ENCODE data around the gene IFNGR1.
"Not testable (repeated sequence)": the region's sequence is repeated elsewhere in the genome, so short reads cannot be mapped to it uniquely, and the experiment has no call there.

Gene IFNGR1

DNA sequence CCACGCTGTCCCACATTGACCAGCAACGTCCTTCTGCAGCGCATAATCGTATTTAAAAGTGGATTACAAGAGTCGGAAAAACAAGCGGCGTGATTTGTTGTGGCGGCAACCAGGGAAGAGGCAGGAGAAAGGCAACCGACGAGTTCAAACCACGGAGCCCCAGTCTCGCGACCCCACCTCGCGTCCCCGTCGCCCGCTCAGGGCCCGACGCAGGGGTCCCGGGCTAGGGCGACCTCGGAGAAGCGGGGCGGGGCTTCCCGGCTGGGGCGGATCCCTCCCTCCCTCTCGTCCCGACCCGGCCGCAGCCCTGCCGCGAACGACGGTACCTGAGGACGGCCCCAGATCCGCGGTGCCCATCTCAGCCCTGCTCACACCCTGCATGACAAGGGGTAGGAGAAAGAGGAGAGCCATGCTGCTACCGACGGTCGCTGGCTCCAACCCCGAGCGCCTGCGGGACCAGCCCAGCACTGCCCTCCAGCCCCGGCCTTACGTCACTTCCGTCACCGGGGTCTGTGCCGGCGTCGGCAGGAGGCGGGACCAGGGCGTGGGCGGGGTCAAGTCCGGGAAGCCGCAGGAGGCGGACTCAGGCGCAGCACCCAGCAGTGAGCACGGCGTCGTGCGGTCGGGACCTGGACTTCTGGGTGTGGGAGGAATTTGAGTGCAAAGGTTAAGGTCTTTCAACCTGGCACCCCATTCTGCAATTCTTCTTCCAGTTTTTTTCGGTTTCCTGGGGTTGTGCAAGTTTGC, at the start of gene IFNGR1:
IFNGR1 (minus strand) TSS at position 469 of the 747 bp plus-strand sequence; CDS start at position 411, 58 bp downstream.
- DNase-seq (ENCODE audit: low spot score) (peak; percentile 70), FAIRE-seq (peak; percentile 57)

DNA sequence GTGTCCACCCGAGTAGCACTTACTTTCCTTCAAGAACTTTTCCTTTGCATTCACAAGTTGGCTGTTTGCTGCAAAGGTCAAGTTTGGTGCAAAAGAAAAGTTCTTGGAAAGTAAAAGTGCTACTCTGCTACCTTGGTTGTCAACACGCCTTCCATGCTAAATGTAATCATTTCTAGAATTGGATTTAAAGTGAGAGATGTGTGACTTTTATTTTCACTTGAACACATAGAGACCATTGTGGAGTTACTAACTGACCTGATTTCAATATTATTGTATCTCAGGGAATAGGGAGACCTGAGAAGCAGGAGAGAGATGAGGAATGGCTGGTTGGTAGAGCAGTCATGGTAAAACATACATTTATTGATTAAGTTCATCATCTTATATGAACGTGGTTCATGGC, 49.7 kb upstream of the IFNGR1 start:
- FAIRE-seq (no peak), DNase-seq (ENCODE audit: low spot score) (no peak)

DNA sequence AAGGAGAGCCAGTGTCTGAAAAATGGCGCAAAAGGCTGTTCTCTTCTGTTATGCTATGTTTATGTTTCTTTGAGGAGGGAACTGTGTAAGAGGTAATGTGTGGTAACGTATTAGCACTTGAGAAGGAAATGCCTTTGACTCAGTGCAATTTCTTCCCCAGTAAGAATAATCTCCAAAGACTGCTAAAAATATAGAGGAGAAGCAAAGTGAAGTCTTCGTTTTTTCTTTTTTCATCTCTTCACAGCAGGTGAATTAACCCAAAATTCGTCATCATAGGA, 47.1 kb upstream of the IFNGR1 start:
- no peak for FAIRE-seq
- DNase-seq (ENCODE audit: low spot score), result no peak

DNA sequence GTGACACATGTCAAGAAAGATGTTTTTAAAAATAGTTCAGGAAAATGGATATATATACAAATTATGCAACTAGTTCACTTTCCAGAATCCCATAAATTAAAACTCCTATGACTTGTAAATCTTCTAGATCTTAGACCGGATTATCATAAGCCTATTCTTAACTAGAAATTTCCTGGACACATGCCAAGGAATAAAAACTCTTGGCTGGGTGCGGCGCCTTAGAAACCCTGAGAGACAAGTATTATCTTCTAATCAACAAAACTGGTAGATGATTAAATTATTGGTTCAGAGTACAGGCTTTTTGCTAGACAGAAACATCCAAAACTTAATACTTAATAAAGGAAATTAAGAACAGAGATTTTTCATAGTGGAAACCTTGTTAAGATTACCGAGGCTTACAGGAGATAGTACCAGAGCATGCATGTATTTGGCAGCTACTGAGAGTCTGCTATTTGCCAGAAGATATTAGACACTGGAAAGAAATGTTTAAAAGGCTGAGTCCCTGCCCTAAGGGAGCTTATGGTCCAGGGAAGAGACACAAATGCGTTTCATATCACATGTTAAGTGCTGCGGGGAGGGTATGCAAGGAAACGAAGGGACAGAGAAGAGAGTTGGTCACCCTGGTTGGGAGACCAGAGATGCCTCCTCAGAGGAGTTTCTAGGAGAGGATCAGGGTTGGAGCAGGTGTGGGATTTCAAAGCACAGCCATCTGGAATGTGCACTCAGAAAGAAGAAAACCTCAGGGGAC, 46.5 kb upstream of the IFNGR1 start:
- FAIRE-seq (no peak), DNase-seq (ENCODE audit: low spot score) (no peak)

DNA sequence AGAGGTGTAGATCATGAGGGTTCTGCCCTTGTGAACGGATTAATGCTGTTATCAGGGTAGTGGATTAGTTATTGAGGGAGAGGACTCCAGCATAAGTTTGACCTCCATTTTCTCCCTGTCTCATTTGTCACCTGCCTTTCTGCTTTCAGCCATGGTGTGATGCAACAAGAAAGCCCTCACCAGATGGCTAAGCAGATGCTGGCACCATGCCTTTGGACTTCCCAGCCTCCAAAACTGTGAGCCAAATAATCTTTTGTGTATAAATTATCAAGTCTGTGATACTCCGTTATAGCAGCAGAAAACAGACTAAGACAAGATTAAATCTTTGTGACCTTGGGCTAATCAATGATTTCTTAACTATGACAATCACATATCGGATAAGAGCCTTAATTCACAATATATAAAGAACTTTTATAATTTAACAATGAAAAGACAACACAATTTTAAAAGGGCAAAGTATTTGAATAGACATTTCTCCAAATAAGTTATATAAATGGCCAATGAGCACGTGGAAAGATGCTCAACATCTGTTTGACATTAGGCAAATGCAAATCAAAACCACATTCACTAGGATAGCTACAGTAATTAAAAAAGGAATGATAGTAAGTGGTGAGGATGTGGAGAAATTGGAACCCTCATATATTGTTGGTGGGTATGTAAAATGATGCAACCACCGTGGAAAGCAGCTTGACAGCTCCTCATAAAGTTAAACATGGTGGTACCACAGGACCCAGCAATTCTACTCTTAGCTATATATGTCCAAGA, 45.3 kb upstream of the IFNGR1 start:
- FAIRE-seq (no peak), DNase-seq (ENCODE audit: low spot score) (no peak)

DNA sequence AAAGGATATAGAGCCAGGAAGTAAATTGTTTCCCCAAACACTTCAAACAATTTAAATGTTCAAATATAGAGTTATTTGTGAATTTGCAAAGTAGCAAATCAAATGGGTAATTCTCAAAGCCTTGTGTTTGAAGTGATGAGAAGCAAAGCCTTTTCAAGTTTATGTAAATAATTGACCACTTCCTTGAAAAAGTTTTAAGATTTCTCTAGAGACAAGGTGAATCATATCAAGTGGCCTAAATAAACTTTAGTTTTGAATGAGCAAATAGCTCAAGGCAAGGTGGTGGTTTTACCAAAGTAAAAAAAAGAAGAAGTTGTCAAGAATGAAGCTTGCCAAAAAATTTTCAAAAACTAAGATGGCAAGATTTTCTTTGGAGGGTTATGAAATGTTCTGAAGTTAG, 42.6 kb upstream of the IFNGR1 start:
- DNase-seq (ENCODE audit: low spot score) (no peak), FAIRE-seq (peak; percentile 46)

DNA sequence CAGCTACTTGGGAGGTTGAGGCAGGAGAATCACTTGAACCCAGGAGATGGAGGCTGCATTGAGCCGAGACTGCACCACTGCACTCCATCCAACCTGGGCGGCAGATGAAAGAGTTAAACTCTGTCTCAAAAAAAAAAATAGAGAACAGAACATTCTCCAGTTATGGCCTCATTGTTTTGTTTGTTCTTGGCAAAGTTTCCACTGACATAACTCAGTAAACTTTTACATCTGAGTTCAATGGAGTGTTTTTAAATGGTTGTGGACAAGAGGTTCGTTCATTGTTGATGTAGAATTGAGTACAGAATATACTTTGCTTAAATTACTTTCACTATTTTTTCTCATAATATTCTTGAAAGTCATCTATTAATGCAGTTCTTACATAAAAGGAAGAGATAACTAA, 42.2 kb upstream of the IFNGR1 start:
- DNase-seq (ENCODE audit: low spot score) (no peak), FAIRE-seq (no peak)

DNA sequence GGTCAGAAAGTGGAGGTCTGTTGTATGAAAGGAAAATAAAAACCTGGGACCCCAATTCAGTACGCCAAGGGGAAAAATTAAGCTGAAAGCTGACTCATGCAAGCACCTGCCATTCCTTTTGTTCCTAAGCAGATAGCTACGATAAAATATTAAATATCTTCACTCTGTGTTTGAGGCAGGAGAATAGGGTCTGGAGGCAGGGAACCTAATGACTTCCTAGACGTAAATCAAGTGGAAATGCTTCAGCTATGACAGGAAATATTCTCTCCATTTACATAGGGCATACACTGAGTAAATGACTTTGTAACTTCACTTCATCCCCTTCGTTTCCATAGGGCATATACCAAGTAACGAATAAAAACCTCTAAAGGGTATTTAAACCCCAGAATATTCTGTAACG, 41.0 kb upstream of the IFNGR1 start:
- DNase-seq (ENCODE audit: low spot score), result no peak
- FAIRE-seq, result no peak

DNA sequence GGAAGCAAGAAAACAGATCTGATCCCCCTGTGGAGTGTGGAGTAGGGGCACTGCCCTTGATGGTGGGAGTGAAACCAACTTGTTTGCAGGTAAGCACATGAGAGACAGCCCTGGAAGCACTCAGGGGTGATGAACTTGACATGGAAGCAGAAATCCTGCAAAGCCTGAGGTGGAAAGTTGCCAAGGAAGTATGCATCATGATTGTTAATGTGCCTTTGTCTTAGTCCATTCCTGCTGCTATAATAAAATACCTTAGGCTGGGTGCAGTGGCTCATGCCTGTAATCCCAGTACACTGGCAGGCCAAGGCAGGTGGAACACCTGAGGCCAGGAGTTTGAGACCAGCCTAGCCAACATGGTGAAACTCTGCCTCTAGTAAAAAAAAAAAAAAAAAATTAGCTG, 40.2 kb upstream of the IFNGR1 start:
- FAIRE-seq, result no peak

DNA sequence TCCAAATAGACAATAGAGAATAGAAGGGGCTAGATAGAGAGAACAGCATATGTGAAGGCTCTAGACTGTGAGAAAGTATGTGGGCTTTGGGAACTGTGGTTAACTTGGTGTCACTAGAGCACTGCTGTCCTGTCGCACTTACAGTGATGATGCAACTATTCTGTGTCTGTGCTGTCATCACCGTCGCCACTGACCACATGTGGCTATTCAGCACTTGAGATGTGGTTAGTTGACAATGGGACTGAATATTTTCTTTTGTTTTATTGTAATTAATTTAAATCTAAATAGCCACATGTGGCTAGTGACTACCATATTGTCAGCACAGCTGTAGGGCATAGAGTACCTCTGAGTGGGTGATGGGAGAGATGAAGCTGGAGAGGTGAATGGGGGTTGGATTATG, 39.0 kb upstream of the IFNGR1 start:
- FAIRE-seq, result no peak
- no peak for DNase-seq (ENCODE audit: low spot score)

More for the DNA sequence above, 40.2 kb upstream of the IFNGR1 start:
- no peak for DNase-seq (ENCODE audit: low spot score)

DNA sequence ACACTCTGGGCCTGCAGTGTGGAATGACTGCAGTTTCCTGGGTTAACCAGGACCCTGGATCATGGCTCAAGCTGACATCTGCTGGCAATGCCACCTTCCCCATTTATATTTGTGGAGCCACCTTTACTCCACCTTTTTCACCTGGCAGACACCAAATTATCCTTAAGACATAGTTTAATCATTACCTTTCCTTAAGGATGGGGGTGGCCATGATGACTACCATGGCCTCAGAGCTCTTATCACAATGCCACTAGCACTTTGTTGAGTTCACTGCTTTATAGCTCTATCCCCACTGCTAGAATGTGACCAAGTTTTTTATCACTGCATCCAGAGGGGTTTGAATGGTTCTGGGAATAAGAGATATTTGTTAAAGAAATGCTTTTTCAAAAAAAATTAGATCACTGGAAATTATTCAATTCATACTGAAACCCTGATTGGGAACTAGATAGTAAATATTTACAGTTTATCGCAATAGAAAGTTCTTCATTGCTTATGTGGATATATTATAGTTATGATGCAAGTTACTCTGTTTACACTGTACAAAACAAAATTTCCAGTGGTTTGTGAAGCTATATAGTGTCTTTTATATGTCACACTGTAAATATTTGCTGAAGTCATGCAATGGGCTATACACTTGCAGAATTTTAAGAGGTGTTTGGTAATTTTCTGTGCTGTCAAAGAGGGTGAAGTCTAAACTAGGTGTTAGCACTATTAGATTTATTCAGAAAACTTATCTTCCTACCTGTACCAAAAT, 37.3 kb upstream of the IFNGR1 start:
- no peak for DNase-seq (ENCODE audit: low spot score)
- no peak for FAIRE-seq

DNA sequence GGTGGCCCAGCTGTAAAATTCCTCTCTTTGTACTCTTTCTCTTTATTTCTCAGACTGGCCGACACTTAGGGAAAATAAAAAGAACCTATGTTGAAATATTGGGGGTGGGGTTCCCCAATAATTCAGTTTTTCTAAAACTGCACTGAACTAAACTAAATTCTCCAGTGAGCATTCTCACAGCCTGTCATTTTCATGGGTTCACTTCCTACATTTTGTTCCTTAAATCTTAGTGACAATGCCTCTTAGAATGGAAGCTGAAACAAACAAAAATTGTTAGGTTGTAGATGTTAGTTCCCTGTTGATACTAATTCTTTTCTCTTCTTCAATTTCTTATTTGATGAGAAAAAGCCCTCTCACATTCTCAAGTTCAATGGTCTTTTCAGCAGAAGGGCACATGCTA, 35.8 kb upstream of the IFNGR1 start:
- no peak for DNase-seq (ENCODE audit: low spot score)
- FAIRE-seq, result no peak

DNA sequence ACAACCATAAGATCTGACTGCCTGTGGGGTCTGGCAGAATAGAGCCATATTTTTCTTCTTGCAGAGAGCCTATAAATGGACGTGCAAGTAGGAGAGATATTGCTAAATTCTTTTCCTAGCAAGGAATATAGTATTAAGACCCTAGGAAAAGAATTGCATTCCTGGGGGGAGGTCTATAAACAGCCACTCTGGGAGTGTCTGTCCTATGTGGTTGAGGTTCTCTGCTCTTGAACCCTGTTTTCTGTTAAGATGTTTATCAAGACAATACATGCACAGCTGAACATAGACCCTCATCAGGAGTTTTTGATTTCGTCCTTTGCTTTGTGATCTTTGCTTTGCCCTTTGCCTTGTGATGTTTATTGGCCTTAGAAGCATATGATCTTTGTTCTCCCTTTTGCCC, 35.2 kb upstream of the IFNGR1 start:
- not testable (repeated sequence) for DNase-seq (ENCODE audit: low spot score); FAIRE-seq

DNA sequence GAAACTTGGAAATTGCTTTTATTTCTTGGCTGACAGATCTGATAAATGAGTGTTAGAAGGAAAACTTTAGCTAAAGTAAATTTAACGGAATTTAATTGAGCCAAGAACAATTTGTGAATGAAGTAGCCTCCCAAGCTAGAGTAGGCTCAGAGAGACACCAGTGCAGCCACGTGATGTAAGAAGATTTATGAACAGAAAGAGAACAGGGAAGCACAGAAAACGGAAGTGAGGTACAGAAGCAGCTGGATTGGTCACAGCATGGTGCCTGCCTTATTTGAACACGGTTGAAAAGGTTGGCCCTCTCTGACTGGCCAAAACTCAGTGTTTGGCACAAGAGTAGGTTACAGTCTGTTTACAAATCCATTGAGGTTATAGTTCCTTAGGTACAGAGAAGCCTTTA, 29.5 kb upstream of the IFNGR1 start:
- FAIRE-seq, result no peak

DNA sequence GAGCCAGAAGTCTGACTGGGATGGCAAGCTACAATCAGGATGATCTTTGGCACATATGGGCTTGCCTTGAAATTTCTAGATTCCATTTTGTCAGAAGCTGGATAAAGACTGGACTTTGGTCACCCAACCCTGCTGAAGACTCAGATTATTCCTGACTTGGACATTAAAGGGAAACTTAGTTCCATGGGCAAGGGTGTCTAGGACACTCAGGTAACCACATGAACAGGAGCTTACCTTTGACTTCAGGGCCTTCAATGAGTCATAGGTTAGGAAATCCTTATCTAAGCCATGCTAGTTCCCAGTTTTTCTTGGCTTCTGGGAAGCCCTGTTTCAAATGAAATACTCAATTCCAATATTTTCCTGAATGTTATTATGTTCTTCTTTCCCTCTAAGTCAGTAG, 28.5 kb upstream of the IFNGR1 start:
- DNase-seq (ENCODE audit: low spot score) (no peak), FAIRE-seq (no peak)

More for the DNA sequence above, 29.5 kb upstream of the IFNGR1 start:
- DNase-seq (ENCODE audit: low spot score), result no peak

DNA sequence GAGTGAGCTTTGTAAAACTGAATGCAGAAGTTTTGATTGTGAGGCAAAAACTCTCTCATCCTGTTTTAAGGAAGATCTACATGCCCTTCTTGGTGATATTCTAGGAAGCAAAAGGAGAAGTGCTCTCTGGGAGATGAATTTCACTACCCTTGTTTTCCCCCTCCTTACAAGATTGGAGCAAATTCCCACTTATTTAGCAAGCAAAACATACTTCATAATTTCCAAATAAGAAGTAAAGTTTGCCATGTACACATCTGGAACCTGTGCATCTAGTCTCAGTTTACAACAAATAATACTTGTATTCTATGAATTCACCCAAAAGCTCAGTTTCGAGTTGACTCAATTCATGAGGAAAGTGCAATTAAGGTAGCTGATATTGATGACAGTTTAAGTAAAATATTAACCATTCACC, 27.6 kb upstream of the IFNGR1 start:
- DNase-seq (ENCODE audit: low spot score) (no peak), FAIRE-seq (no peak)

DNA sequence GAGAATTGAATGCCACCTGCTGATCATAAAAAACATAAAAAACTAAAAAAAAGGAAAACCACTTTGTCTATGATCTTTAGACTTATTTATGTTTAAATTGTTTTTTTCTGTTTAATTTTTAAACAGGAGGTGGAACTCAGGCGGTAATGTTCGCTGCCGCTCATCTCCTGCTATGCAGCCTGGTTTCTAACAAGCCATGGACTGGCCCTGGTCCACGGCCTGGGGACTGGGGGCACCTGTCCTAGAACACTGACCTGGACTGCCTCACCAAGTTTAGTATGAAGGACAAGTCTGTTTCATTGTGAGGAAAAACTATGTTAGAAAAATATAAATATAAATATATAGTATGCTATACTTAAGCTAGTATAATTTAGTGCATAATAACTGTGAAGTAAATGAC, 27.0 kb upstream of the IFNGR1 start:
- DNase-seq (ENCODE audit: low spot score), result no peak
- no peak for FAIRE-seq

DNA sequence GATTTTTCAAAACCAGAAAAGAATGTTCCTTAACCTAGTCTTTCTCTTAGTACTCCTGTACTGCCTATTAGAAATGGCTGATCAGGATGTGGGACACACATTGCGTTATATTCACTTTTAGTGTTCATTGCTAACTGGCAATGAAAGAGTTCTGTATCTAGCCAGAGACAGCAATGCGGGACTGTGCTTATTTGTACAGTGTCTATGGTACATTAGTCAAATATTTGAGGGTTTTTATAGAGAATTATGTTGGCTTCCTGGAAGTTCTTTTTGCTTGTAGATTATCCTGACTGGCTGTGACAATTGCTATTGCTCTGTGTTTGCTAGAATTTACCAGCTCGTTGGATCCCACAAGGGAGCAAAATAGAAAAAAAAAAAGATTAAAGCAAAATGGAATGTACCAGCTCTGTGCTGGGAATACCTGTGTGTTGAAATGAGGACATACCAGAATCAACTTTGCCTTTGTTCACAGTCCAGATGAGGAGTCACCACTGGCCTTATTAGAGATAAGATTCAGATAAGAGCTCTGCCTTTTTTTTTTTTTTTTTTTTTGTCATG, 22.4 kb upstream of the IFNGR1 start:
- DNase-seq (ENCODE audit: low spot score), result no peak
- no peak for FAIRE-seq

DNA sequence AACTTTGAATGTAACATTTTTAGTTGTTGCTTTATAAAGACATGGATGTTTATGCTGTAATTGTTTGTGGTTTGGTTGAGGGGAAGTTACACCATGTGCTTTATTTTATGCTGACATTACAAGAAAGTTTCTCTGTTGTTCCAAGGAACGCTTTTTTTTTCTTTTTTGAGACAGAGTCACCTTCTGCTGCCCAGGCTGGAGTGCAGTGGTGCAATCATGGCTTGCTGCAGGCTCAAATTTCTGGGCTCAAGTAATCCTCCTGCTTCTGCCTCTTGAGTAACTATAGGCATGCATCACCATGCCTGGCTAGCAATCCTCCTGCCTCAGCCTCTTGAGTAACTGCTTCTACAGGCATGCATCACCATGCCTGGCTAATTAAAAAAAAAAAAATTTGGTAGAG, 21.0 kb upstream of the IFNGR1 start:
- DNase-seq (ENCODE audit: low spot score), result no peak
- no peak for FAIRE-seq

DNA sequence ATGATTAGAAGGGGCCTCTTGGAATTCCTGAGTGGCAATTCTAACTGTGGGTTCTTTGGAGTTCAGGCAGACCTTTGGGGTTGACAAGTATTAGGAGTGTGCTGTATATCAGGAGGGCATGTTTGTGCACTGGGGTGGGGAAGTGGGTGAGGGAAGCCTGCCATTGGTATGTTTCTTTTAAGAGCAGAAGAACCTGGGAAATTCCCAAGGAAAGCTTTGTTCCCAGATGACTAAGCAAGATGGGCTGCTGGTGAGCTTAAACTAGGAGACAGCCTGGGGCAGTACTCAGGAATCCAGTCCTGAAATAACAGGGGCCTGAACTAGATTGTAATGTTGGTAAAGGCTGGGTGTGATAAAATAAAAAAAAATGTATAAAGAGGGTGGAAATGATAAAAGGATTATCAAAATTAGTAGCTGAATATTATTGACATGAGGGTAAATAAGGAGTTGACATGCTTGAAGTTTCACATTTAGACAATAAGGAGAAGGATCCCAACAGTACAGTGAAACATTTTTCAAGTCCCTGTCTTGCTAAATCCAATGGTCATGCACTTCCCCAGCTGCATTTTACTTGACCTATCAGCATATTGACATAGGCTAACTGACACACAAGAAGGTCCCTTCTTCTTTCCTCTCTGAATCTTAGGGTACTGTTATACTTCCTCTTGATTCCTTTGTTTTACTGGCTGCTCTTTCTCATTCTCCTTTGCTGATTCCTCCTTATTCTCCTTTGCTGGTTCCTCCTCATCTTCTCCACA, 18.4 kb upstream of the IFNGR1 start:
- DNase-seq (ENCODE audit: low spot score), result peak; percentile 70
- FAIRE-seq, result peak; percentile 51
